ENCODE results near the gene PCGF1. TPM values are rescaled to one million over a fixed set of nuclear protein-coding genes. Genes with fewer than 3 reads are reported as not detected.

PCGF1 gene
- total and polyA plus RNA-seq, 2 of the 13 experiments (the other 11 are each of a cell fraction or from before 2014, with no cell fraction given), result 20.4 to 22.6 TPM

DNA sequence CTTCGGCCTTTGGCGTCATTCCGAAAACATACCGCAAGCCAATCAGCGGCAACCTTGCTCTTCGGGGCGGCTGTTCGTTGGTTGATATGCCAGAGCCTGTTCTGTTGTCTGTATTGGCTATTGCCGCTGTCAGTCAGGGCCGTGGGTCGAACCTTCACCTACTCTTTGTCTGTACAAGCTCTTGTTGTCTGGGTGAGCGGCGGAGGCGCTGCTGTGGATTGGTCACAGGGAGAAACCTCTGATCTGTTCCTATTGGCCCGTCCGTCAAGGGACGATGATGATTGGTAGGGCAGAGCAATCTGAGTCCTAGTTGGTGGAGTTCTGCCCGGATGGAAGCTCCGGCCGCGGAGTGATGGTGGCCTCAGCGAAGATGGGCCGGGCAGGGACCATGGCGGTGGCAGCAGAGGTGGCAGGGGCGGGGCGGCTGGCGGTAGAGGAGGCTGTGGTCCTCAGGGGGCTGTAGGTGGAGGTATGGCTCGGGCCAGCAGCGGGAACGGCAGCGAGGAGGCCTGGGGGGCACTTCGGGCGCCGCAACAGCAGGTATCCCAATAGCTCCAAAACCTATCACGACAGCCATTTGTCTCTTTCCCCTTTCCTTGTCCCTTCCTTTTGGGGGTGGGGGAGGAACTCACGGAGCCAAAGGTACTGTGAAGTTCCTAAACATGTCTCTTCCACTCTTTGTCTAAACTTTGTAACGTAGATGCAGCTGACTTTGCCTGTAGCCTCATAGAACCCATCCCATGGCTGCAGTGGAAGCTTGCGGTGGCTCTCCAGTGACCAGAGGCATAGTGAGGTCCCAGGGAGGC, 49.2 kb downstream of the PCGF1 start, which contains the start of gene WBP1 (continued):
- TF ChIP-seq ZNF788 (CRISPR knock-in tag; IDR thresholded peaks at IDR 0.05; ENCODE audit: borderline replicate concordance) (peak; percentile 70; the same call in 1 of the 2 replicates), SATB2 (CRISPR knock-in tag; IDR thresholded peaks at IDR 0.05) (no peak), POLR2G (IDR thresholded peaks at IDR 0.05; ENCODE audit: low read depth, low read length) (peak; percentile 76), ARID2 (CRISPR knock-in tag; IDR thresholded peaks at IDR 0.05; ENCODE audit: borderline replicate concordance) (peak; percentile 71), ZNF34 (CRISPR knock-in tag; IDR thresholded peaks at IDR 0.05; ENCODE audit: borderline replicate concordance) (peak; percentile 35; the same call in 1 of the 2 replicates), MEIS1 (CRISPR knock-in tag; IDR thresholded peaks at IDR 0.05; ENCODE audit: borderline replicate concordance) (0 out of 2 replicates have a peak, but pooled peaks have one; percentile 12), NR2C2 (CRISPR knock-in tag; IDR thresholded peaks at IDR 0.05; ENCODE audit: borderline replicate concordance) (peak; percentile 76)
- TF ChIP-seq, protein P1, sequence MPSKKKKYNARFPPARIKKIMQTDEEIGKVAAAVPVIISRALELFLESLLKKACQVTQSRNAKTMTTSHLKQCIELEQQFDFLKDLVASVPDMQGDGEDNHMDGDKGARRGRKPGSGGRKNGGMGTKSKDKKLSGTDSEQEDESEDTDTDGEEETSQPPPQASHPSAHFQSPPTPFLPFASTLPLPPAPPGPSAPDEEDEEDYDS (CRISPR knock-in tag; IDR thresholded peaks at IDR 0.05), result peak; percentile 92
- TF ChIP-seq, protein P2, sequence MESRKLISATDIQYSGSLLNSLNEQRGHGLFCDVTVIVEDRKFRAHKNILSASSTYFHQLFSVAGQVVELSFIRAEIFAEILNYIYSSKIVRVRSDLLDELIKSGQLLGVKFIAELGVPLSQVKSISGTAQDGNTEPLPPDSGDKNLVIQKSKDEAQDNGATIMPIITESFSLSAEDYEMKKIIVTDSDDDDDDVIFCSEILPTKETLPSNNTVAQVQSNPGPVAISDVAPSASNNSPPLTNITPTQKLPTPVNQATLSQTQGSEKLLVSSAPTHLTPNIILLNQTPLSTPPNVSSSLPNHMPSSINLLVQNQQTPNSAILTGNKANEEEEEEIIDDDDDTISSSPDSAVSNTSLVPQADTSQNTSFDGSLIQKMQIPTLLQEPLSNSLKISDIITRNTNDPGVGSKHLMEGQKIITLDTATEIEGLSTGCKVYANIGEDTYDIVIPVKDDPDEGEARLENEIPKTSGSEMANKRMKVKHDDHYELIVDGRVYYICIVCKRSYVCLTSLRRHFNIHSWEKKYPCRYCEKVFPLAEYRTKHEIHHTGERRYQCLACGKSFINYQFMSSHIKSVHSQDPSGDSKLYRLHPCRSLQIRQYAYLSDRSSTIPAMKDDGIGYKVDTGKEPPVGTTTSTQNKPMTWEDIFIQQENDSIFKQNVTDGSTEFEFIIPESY (CRISPR knock-in tag; IDR thresholded peaks at IDR 0.05), result no peak
- TF ChIP-seq, protein P3, sequence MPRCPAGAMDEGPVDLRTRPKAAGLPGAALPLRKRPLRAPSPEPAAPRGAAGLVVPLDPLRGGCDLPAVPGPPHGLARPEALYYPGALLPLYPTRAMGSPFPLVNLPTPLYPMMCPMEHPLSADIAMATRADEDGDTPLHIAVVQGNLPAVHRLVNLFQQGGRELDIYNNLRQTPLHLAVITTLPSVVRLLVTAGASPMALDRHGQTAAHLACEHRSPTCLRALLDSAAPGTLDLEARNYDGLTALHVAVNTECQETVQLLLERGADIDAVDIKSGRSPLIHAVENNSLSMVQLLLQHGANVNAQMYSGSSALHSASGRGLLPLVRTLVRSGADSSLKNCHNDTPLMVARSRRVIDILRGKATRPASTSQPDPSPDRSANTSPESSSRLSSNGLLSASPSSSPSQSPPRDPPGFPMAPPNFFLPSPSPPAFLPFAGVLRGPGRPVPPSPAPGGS (CRISPR knock-in tag; IDR thresholded peaks at IDR 0.05), result no peak; the same call in 1 of the 2 replicates
- TF ChIP-seq, protein P4, sequence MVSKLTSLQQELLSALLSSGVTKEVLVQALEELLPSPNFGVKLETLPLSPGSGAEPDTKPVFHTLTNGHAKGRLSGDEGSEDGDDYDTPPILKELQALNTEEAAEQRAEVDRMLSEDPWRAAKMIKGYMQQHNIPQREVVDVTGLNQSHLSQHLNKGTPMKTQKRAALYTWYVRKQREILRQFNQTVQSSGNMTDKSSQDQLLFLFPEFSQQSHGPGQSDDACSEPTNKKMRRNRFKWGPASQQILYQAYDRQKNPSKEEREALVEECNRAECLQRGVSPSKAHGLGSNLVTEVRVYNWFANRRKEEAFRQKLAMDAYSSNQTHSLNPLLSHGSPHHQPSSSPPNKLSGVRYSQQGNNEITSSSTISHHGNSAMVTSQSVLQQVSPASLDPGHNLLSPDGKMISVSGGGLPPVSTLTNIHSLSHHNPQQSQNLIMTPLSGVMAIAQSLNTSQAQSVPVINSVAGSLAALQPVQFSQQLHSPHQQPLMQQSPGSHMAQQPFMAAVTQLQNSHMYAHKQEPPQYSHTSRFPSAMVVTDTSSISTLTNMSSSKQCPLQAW (CRISPR knock-in tag; IDR thresholded peaks at IDR 0.05), result peak; percentile 13; the same call in 1 of the 2 replicates
- TF ChIP-seq, protein P5, sequence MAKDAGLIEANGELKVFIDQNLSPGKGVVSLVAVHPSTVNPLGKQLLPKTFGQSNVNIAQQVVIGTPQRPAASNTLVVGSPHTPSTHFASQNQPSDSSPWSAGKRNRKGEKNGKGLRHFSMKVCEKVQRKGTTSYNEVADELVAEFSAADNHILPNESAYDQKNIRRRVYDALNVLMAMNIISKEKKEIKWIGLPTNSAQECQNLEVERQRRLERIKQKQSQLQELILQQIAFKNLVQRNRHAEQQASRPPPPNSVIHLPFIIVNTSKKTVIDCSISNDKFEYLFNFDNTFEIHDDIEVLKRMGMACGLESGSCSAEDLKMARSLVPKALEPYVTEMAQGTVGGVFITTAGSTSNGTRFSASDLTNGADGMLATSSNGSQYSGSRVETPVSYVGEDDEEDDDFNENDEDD (CRISPR knock-in tag; IDR thresholded peaks at IDR 0.05; ENCODE audit: borderline replicate concordance), result peak; percentile 10; the same call in 1 of the 2 replicates
- TF ChIP-seq, protein P6, sequence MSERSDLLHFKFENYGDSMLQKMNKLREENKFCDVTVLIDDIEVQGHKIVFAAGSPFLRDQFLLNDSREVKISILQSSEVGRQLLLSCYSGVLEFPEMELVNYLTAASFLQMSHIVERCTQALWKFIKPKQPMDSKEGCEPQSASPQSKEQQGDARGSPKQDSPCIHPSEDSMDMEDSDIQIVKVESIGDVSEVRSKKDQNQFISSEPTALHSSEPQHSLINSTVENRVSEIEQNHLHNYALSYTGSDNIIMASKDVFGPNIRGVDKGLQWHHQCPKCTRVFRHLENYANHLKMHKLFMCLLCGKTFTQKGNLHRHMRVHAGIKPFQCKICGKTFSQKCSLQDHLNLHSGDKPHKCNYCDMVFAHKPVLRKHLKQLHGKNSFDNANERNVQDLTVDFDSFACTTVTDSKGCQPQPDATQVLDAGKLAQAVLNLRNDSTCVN (CRISPR knock-in tag; IDR thresholded peaks at IDR 0.05; ENCODE audit: borderline replicate concordance), result no peak
- TF ChIP-seq, protein P7, sequence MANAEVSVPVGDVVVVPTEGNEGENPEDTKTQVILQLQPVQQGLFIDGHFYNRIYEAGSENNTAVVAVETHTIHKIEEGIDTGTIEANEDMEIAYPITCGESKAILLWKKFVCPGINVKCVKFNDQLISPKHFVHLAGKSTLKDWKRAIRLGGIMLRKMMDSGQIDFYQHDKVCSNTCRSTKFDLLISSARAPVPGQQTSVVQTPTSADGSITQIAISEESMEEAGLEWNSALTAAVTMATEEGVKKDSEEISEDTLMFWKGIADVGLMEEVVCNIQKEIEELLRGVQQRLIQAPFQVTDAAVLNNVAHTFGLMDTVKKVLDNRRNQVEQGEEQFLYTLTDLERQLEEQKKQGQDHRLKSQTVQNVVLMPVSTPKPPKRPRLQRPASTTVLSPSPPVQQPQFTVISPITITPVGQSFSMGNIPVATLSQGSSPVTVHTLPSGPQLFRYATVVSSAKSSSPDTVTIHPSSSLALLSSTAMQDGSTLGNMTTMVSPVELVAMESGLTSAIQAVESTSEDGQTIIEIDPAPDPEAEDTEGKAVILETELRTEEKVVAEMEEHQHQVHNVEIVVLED (CRISPR knock-in tag; IDR thresholded peaks at IDR 0.05; ENCODE audit: borderline replicate concordance), result peak; percentile 36; the same call in 1 of the 2 replicates
